Measurements from ENCODE around the gene MCC.
A peak's percentile ranks its signal among the peaks of the same experiment; 100 is the strongest.

Gene MCC

GRCh38 chr5:113145757-113146387, 342.4 kb downstream of the MCC start:
- no peak for TF ChIP-seq GATA2 (IDR thresholded peaks at IDR 0.05; ENCODE audit: low read depth, low read length)
- no peak for TF ChIP-seq GATA3 (IDR thresholded peaks at IDR 0.05; ENCODE audit: low read depth, low read length)

GRCh38 chr5:113142186-113142585, 346.1 kb downstream of the MCC start:
- TF ChIP-seq GATA3 (IDR thresholded peaks at IDR 0.05; ENCODE audit: low read depth, low read length) = no peak
- TF ChIP-seq GATA2 (IDR thresholded peaks at IDR 0.05; ENCODE audit: low read depth, low read length) = no peak

- TF ChIP-seq GATA2 (IDR thresholded peaks at IDR 0.05; ENCODE audit: low read depth, low read length) = no peak
- no peak for TF ChIP-seq GATA3 (IDR thresholded peaks at IDR 0.05; ENCODE audit: low read depth, low read length)
These were observed 347.2 kb downstream of the MCC start for GRCh38 chr5:113140837-113141671.

GRCh38 chr5:113133211-113133975, 354.9 kb downstream of the MCC start:
- TF ChIP-seq GATA2 (IDR thresholded peaks at IDR 0.05; ENCODE audit: low read depth, low read length) = no peak
- TF ChIP-seq GATA3 (IDR thresholded peaks at IDR 0.05; ENCODE audit: low read depth, low read length) = no peak

GRCh38 chr5:113132564-113132963, 355.7 kb downstream of the MCC start:
- TF ChIP-seq GATA3 (IDR thresholded peaks at IDR 0.05; ENCODE audit: low read depth, low read length) = no peak
- no peak for TF ChIP-seq GATA2 (IDR thresholded peaks at IDR 0.05; ENCODE audit: low read depth, low read length)

- peak; percentile 58; the same call in 1 of the 2 replicates for TF ChIP-seq GATA3 (IDR thresholded peaks at IDR 0.05; ENCODE audit: low read depth, low read length)
- TF ChIP-seq GATA2 (IDR thresholded peaks at IDR 0.05; ENCODE audit: low read depth, low read length) = peak; percentile 86
These were observed 359.5 kb downstream of the MCC start for GRCh38 chr5:113128641-113129330.

GRCh38 chr5:113128082-113128481, 360.2 kb downstream of the MCC start:
- TF ChIP-seq GATA2 (IDR thresholded peaks at IDR 0.05; ENCODE audit: low read depth, low read length) (no peak), GATA3 (IDR thresholded peaks at IDR 0.05; ENCODE audit: low read depth, low read length) (no peak)

GRCh38 chr5:113127021-113127420, 361.2 kb downstream of the MCC start:
- TF ChIP-seq GATA2 (IDR thresholded peaks at IDR 0.05; ENCODE audit: low read depth, low read length) = no peak
- TF ChIP-seq GATA3 (IDR thresholded peaks at IDR 0.05; ENCODE audit: low read depth, low read length) = no peak

GRCh38 chr5:113125371-113125770, 362.9 kb downstream of the MCC start:
- TF ChIP-seq GATA2 (IDR thresholded peaks at IDR 0.05; ENCODE audit: low read depth, low read length) (peak; percentile 82), GATA3 (IDR thresholded peaks at IDR 0.05; ENCODE audit: low read depth, low read length) (peak; percentile 80)

GRCh38 chr5:113124914-113125313, 363.3 kb downstream of the MCC start:
- TF ChIP-seq GATA3 (IDR thresholded peaks at IDR 0.05; ENCODE audit: low read depth, low read length) (no peak), GATA2 (IDR thresholded peaks at IDR 0.05; ENCODE audit: low read depth, low read length) (no peak)

GRCh38 chr5:113124265-113124664, 364.0 kb downstream of the MCC start:
- no peak for TF ChIP-seq GATA2 (IDR thresholded peaks at IDR 0.05; ENCODE audit: low read depth, low read length)
- TF ChIP-seq GATA3 (IDR thresholded peaks at IDR 0.05; ENCODE audit: low read depth, low read length) = no peak

- TF ChIP-seq GATA3 (IDR thresholded peaks at IDR 0.05; ENCODE audit: low read depth, low read length) (no peak), GATA2 (IDR thresholded peaks at IDR 0.05; ENCODE audit: low read depth, low read length) (no peak)
These were observed 364.6 kb downstream of the MCC start for GRCh38 chr5:113123618-113124017.

GRCh38 chr5:113122053-113122452, 366.2 kb downstream of the MCC start:
- TF ChIP-seq GATA2 (IDR thresholded peaks at IDR 0.05; ENCODE audit: low read depth, low read length) (no peak), GATA3 (IDR thresholded peaks at IDR 0.05; ENCODE audit: low read depth, low read length) (no peak)
